GM18907 (cell line): ENCODE measurements around the gene EPO.
A peak's percentile ranks its signal among the peaks of the same experiment; 100 is the strongest.
"Not testable (repeated sequence)": the region's sequence is repeated elsewhere in the genome, so short reads cannot be mapped to it uniquely, and the experiment has no call there.

Experiments
- ATAC-seq: cut with Tn5 transposase; IDR thresholded peaks from one replicate; pipeline ENCODE4 v1.9.1; 2021; ENCODE audit warnings: mild to moderate bottlenecking, moderate library complexity; ENCODE audit not compliant: unreplicated experiment

Gene EPO

GRCh38 chr7:100701089-100701488, 19.2 kb upstream of the EPO start:
- ATAC-seq: not testable (repeated sequence)

- ATAC-seq: peak; percentile 66
These were observed 14.9 kb upstream of the EPO start for GRCh38 chr7:100705320-100705752.

- peak; percentile 88 for ATAC-seq
These were observed 14.3 kb upstream of the EPO start, which contains the start of gene POP7 for GRCh38 chr7:100705753-100706671. Gene POP7 (plus strand): TSS chr7:100706121. CDS start chr7:100706831, 710 bp downstream.

- ATAC-seq: no peak
These were observed 13.5 kb upstream of the EPO start for GRCh38 chr7:100706672-100707311.

- ATAC-seq: no peak
These were observed 11.9 kb upstream of the EPO start for GRCh38 chr7:100708395-100708794.

- no peak for ATAC-seq
These were observed 9.8 kb upstream of the EPO start for GRCh38 chr7:100710452-100710851.

GRCh38 chr7:100711369-100711768, 8.9 kb upstream of the EPO start:
- no peak for ATAC-seq

- no peak for ATAC-seq
These were observed 5.5 kb upstream of the EPO start for GRCh38 chr7:100714725-100715124.

- ATAC-seq: not testable (repeated sequence)
These were observed 3.2 kb upstream of the EPO start for GRCh38 chr7:100717073-100717472.

- ATAC-seq: no peak
These were observed 567 bp upstream of the EPO start for GRCh38 chr7:100719523-100720278.

GRCh38 chr7:100720671-100721504, 620 bp downstream of the EPO start:
- no peak for ATAC-seq

GRCh38 chr7:100721505-100721812, 1.2 kb downstream of the EPO start:
- ATAC-seq: no peak

GRCh38 chr7:100722480-100723212, 2.4 kb downstream of the EPO start:
- no peak for ATAC-seq

GRCh38 chr7:100723732-100724275, 3.5 kb downstream of the EPO start:
- no peak for ATAC-seq

GRCh38 chr7:100724364-100724763, 4.1 kb downstream of the EPO start:
- not testable (repeated sequence) for ATAC-seq

GRCh38 chr7:100726996-100727761, 6.9 kb downstream of the EPO start:
- ATAC-seq: no peak

- ATAC-seq: no peak
These were observed 7.9 kb downstream of the EPO start for GRCh38 chr7:100728196-100728595.

GRCh38 chr7:100730136-100730800, 10.0 kb downstream of the EPO start:
- no peak for ATAC-seq
